NCI-H2196 (cell line): Measurements from ENCODE around the gene SIL1.

Source experiments
- DNase-seq: peaks from one replicate; lab custom pipeline; 2025; ENCODE audit not compliant: unreplicated experiment; lab: John Stamatoyannopoulos, UW

SIL1 gene

GRCh38 chr5:138948471-138949222 is 249.5 kb downstream of the SIL1 start:
- no peak for DNase-seq

GRCh38 chr5:138947780-138948179 is 250.4 kb downstream of the SIL1 start:
- DNase-seq, result no peak

GRCh38 chr5:138946831-138947560 is 251.2 kb downstream of the SIL1 start:
- DNase-seq, result no peak

- no peak for DNase-seq
Observed at GRCh38 chr5:138946241-138946623, 251.9 kb downstream of the SIL1 start.

- no peak for DNase-seq
Observed at GRCh38 chr5:138945421-138946240, 252.5 kb downstream of the SIL1 start.

GRCh38 chr5:138944527-138945322 is 253.4 kb downstream of the SIL1 start:
- DNase-seq, result no peak

GRCh38 chr5:138943599-138944173 is 254.5 kb downstream of the SIL1 start:
- no peak for DNase-seq

GRCh38 chr5:138942861-138943260 is 255.3 kb downstream of the SIL1 start:
- DNase-seq, result no peak

- DNase-seq, result no peak
Observed at GRCh38 chr5:138942066-138942465, 256.1 kb downstream of the SIL1 start.

GRCh38 chr5:138938526-138938925 is 259.6 kb downstream of the SIL1 start:
- DNase-seq, result no peak

GRCh38 chr5:138937392-138938387 is 260.5 kb downstream of the SIL1 start:
- DNase-seq, result no peak

GRCh38 chr5:138936968-138937345 is 261.2 kb downstream of the SIL1 start:
- no peak for DNase-seq

- no peak for DNase-seq
Observed at GRCh38 chr5:138936225-138936967, 261.8 kb downstream of the SIL1 start.

GRCh38 chr5:138935466-138935865 is 262.7 kb downstream of the SIL1 start:
- no peak for DNase-seq

- no peak for DNase-seq
Observed at GRCh38 chr5:138934971-138935370, 263.2 kb downstream of the SIL1 start.

- DNase-seq, result no peak
Observed at GRCh38 chr5:138933522-138934290, 264.5 kb downstream of the SIL1 start.

- no peak for DNase-seq
Observed at GRCh38 chr5:138932171-138932810, 265.9 kb downstream of the SIL1 start.
